K562 (cell line): ENCODE results near the gene LBX1. TPM values are rescaled to one million over a fixed set of nuclear protein-coding genes. Genes with fewer than 3 reads are reported as not detected.

Experiments
- CTCF ChIP-seq, 3 experiments: IDR thresholded peaks in 2 of 3; conservative IDR thresholded peaks in 1 of 3; 2 replicates each; pipeline ENCODE4 v1.5.1; 2011 to 2012; ENCODE audit warnings: low read length in 3 of 3, mild to moderate bottlenecking in 3 of 3, control low read depth in 2 of 3, improper control_type of control experiment in 1 of 3, inconsistent platforms in 1 of 3, low read depth in 1 of 3, mixed read lengths in 1 of 3, moderate library complexity in 1 of 3; ENCODE audit not compliant: insufficient read depth in 2 of 3
- E2F5 ChIP-seq: sonication (generic); formaldehyde crosslinking; IDR thresholded peaks from 2 replicates; pipeline ENCODE4 v1.8.0; 2022; ENCODE audit warnings: mild to moderate bottlenecking, missing genetic modification reagents
- RBM39 ChIP-seq: fragments of 200-400 bp; formaldehyde crosslinking; optimal IDR thresholded peaks from 2 replicates; pipeline ENCODE3; 2018; ENCODE audit warnings: low read depth, low read length
- SMARCA5 ChIP-seq: fragments of 450-650 bp; IDR thresholded peaks from 2 replicates; pipeline ENCODE4 v1.6.1; 2016
- SNRNP70 ChIP-seq: fragments of 200-400 bp; formaldehyde crosslinking; optimal IDR thresholded peaks from 2 replicates; pipeline ENCODE3; 2017; ENCODE audit warnings: low read depth, low read length
- polyA plus RNA-seq, 8 experiments: library from polyadenylated mRNA; depleted of rRNA in 4 of 8; stranded (reverse) in 5 of 8; unstranded in 3 of 8; fragments of >200 nt; fragmentation: Nextera tagmentation in 2 of 8; fragmentation: Illumina TruSeq in 1 of 8; extraction: Ambion mirVana in 2 of 8; extraction: Trizol in 1 of 8; gene quantifications; 2 replicates each; pipeline versions ENCODE4 v1.2.1 to v1.2.3, GENCODE V29; 2011 to 2014; ENCODE audit warnings: inconsistent platforms in 1 of 8, missing spikeins in 1 of 8
- total RNA-seq, 7 experiments: library from RNA; depleted of rRNA in 6 of 7; stranded (reverse); fragments of >200 nt in 6 of 7; fragmentation: Illumina TruSeq in 2 of 7; extraction: Trizol in 2 of 7; gene quantifications; 2 replicates each; pipeline versions ENCODE4 v1.2.1 to v1.2.3, GENCODE V29; 2011 to 2021; ENCODE audit warnings: low replicate concordance in 1 of 7
- TF ChIP-seq, protein P1 (sequence below): fragments of 250-450 bp; sonication (Bioruptor Pico); IDR thresholded peaks from 2 replicates; pipeline ENCODE4 v1.5.0; 2020; ENCODE audit warnings: mild to moderate bottlenecking, borderline replicate concordance
- TF ChIP-seq, protein P2 (sequence below): fragments of 450-650 bp; IDR thresholded peaks from 2 replicates; pipeline ENCODE4 v1.6.1; 2016; ENCODE audit warnings: missing biosample characterization, missing genetic modification characterization

The LBX1 gene
- total and polyA plus RNA-seq, 9 of the 15 experiments (the other 6 are each of a cell fraction or from before 2014, with no cell fraction given), result not detected

- TF ChIP-seq, protein P1, sequence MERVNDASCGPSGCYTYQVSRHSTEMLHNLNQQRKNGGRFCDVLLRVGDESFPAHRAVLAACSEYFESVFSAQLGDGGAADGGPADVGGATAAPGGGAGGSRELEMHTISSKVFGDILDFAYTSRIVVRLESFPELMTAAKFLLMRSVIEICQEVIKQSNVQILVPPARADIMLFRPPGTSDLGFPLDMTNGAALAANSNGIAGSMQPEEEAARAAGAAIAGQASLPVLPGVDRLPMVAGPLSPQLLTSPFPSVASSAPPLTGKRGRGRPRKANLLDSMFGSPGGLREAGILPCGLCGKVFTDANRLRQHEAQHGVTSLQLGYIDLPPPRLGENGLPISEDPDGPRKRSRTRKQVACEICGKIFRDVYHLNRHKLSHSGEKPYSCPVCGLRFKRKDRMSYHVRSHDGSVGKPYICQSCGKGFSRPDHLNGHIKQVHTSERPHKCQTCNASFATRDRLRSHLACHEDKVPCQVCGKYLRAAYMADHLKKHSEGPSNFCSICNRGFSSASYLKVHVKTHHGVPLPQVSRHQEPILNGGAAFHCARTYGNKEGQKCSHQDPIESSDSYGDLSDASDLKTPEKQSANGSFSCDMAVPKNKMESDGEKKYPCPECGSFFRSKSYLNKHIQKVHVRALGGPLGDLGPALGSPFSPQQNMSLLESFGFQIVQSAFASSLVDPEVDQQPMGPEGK (CRISPR knock-in tag), result no peak
- TF ChIP-seq, protein P2, sequence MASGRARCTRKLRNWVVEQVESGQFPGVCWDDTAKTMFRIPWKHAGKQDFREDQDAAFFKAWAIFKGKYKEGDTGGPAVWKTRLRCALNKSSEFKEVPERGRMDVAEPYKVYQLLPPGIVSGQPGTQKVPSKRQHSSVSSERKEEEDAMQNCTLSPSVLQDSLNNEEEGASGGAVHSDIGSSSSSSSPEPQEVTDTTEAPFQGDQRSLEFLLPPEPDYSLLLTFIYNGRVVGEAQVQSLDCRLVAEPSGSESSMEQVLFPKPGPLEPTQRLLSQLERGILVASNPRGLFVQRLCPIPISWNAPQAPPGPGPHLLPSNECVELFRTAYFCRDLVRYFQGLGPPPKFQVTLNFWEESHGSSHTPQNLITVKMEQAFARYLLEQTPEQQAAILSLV (tag), result no peak
- TF ChIP-seq CTCF (IDR thresholded peaks at IDR 0.05 in 2 of 3, conservative IDR thresholded peaks at IDR 0.05 in 1 of 3; ENCODE audit: insufficient read depth in 2 of 3, low read depth in 1 of 3, low read length in 3 of 3) (peak; percentile 70 to 83 (median 74)), RBM39 (no peak), SMARCA5 (no peak), SNRNP70 (no peak), E2F5 (CRISPR knock-in tag) (no peak)
Observed at GRCh38 chr10:101238732-101239105, 9.5 kb upstream of the LBX1 start (continued).
